SK-N-SH (cell line): Measurements from ENCODE around the gene PPFIBP2. TPM values are rescaled to one million over a fixed set of nuclear protein-coding genes. Genes with fewer than 3 reads are reported as not detected.

Experiments
- CTCF ChIA-PET: fragments of 300-600, 350-600 bp; formaldehyde crosslinking; extraction: SDS; loops from one replicate; lab custom pipeline; 2021; lab: Yijun Ruan, JAX
- POLR2A ChIA-PET: fragments of 350-600 bp; sonication (Branson Sonifier 250); formaldehyde crosslinking; extraction: SDS; loops from one replicate; lab custom pipeline; 2020; ENCODE audit warnings: antibody characterized with exemption, inconsistent platforms; lab: Yijun Ruan, JAX
- DNase-seq: peaks from one replicate; pipeline ENCODE4 v3.0.0; 2012
- H2AFZ ChIP-seq: fragments of 200-600 bp; sonication (generic); 2 replicates; pipeline ENCODE4 v1.8.1; 2016; ENCODE audit warnings: antibody characterized with exemption, mild to moderate bottlenecking, low read depth
- H3F3A ChIP-seq: fragments of 200-600 bp; sonication (generic); replicated peaks from 2 replicates; pipeline ENCODE3; 2016; ENCODE audit warnings: antibody characterized with exemption, mild to moderate bottlenecking; ENCODE audit not compliant: insufficient read depth
- H3K27ac ChIP-seq, 2 experiments: fragments of 200-500 bp in 1 of 2; fragments of 200-600 bp in 1 of 2; sonication (Bioruptor generic) in 1 of 2; sonication (generic), shearing (Covaris generic) in 1 of 2; 2 replicates each; pipeline versions ENCODE4 v1.5.1 to v1.6.1; 2014 to 2016; ENCODE audit warnings: low read depth in 2 of 2, inconsistent platforms in 1 of 2, low read length in 1 of 2, mild to moderate bottlenecking in 1 of 2, mixed read lengths in 1 of 2
- H3K27me3 ChIP-seq: fragments of 200-600 bp; sonication (generic), shearing (Covaris generic); 2 replicates; pipeline ENCODE4 v1.6.1; 2016; ENCODE audit warnings: mixed run types; ENCODE audit not compliant: insufficient read depth
- H3K36me3 ChIP-seq, 2 experiments: fragments of 200-500 bp in 1 of 2; fragments of 200-600 bp in 1 of 2; sonication (Bioruptor generic) in 1 of 2; sonication (generic) in 1 of 2; replicated peaks in 1 of 2; 2 replicates each; pipeline versions ENCODE3 to v1.5.1; 2014 to 2016; ENCODE audit warnings: low read length in 1 of 2, mild to moderate bottlenecking in 1 of 2; ENCODE audit not compliant: insufficient read depth in 2 of 2, control insufficient read depth in 1 of 2
- H3K4me1 ChIP-seq, 2 experiments: fragments of 200-500 bp in 1 of 2; fragments of 200-600 bp in 1 of 2; sonication (Bioruptor generic) in 1 of 2; sonication (generic), shearing (Covaris generic) in 1 of 2; 2 replicates each; pipeline versions ENCODE4 v1.5.1 to v1.6.1; 2014 to 2016; ENCODE audit warnings: low read depth in 1 of 2, low read length in 1 of 2, mixed run types in 1 of 2; ENCODE audit not compliant: insufficient read depth in 2 of 2, control insufficient read depth in 1 of 2
- H3K4me2 ChIP-seq: fragments of 200-600 bp; sonication (generic), shearing (Covaris generic); 2 replicates; pipeline ENCODE4 v1.6.1; 2017; ENCODE audit warnings: mixed run types
- H3K4me3 ChIP-seq, 2 experiments: fragments of 200-500 bp in 1 of 2; fragments of 200-600 bp in 1 of 2; sonication (Bioruptor generic) in 1 of 2; sonication (generic), shearing (Covaris generic) in 1 of 2; 2 replicates each; pipeline versions ENCODE4 v1.5.1 to v1.8.1; 2014 to 2016; ENCODE audit warnings: low read depth in 2 of 2, inconsistent platforms in 1 of 2, low read length in 1 of 2, mild to moderate bottlenecking in 1 of 2, mixed read lengths in 1 of 2, moderate library complexity in 1 of 2
- H3K79me2 ChIP-seq: fragments of 200-600 bp; sonication (generic); 2 replicates; pipeline ENCODE4 v1.8.1; 2017; ENCODE audit warnings: mild to moderate bottlenecking; ENCODE audit not compliant: insufficient read depth
- H3K9ac ChIP-seq: fragments of 200-600 bp; sonication (generic); 2 replicates; pipeline ENCODE4 v1.6.1; 2017; ENCODE audit warnings: mixed run types
- H3K9me2 ChIP-seq: fragments of 200-600 bp; sonication (generic); 2 replicates; pipeline ENCODE4 v1.6.1; 2017; ENCODE audit warnings: mixed run types
- H3K9me3 ChIP-seq: fragments of 200-600 bp; sonication (generic); 2 replicates; pipeline ENCODE4 v1.6.1; 2017; ENCODE audit warnings: mixed run types, mild to moderate bottlenecking, moderate library complexity
- H4K20me1 ChIP-seq: fragments of 200-600 bp; sonication (generic); 2 replicates; pipeline ENCODE4 v1.6.1; 2017; ENCODE audit warnings: mild to moderate bottlenecking, mixed run types; ENCODE audit not compliant: insufficient read depth
- CHD2 ChIP-seq: fragments of 150-350 bp; IDR thresholded peaks from 2 replicates; pipeline ENCODE4 v1.6.1; 2018; ENCODE audit warnings: low read length; ENCODE audit not compliant: partially characterized antibody
- EZH2phosphoT487 ChIP-seq: fragments of 200-600 bp; sonication (generic); IDR thresholded peaks from 2 replicates; pipeline ENCODE4 v1.6.1; 2017; ENCODE audit warnings: low read depth, mixed run types, mild to moderate bottlenecking, antibody characterized with exemption, moderate library complexity, borderline replicate concordance
- FOSL2 ChIP-seq: IDR thresholded peaks from 2 replicates; pipeline ENCODE4 v1.4.0; 2012; ENCODE audit warnings: low read depth, mild to moderate bottlenecking, moderate library complexity, borderline replicate concordance
- FOXJ3 ChIP-seq: sonication (generic); formaldehyde crosslinking; IDR thresholded peaks from 2 replicates; pipeline ENCODE4 v1.5.1; 2020; ENCODE audit warnings: mild to moderate bottlenecking, missing genetic modification reagents
- GATA2 ChIP-seq: sonication (generic); formaldehyde crosslinking; IDR thresholded peaks from 2 replicates; pipeline ENCODE4 v1.5.0; 2020; ENCODE audit warnings: mild to moderate bottlenecking, missing genetic modification reagents
- IRF3 ChIP-seq: fragments of 150-350 bp; IDR thresholded peaks from 2 replicates; pipeline ENCODE4 v1.6.1; 2016; ENCODE audit warnings: mild to moderate bottlenecking, low read depth, low read length
- JUND ChIP-seq: IDR thresholded peaks from 2 replicates; pipeline ENCODE4 v1.4.0; 2012
- MAX ChIP-seq: IDR thresholded peaks from 2 replicates; pipeline ENCODE4 v1.4.0; 2012; ENCODE audit warnings: low read depth
- NFIC ChIP-seq: IDR thresholded peaks from 2 replicates; pipeline ENCODE4 v1.4.0; 2012; ENCODE audit warnings: borderline replicate concordance
- NRF1 ChIP-seq: IDR thresholded peaks from 2 replicates; pipeline ENCODE4 v1.6.1; 2012; ENCODE audit warnings: low read depth, mild to moderate bottlenecking, low read length
- PBX3 ChIP-seq: IDR thresholded peaks from 2 replicates; pipeline ENCODE4; 2012
- RAD21 ChIP-seq: IDR thresholded peaks from 2 replicates; pipeline ENCODE4 v1.6.1; 2012; ENCODE audit warnings: mild to moderate bottlenecking, low read length
- RFX5 ChIP-seq: IDR thresholded peaks from 2 replicates; pipeline ENCODE4 v1.6.1; 2012; ENCODE audit warnings: mild to moderate bottlenecking, improper control_type of control experiment, low read length
- RXRA ChIP-seq: IDR thresholded peaks from 2 replicates; pipeline ENCODE4 v1.4.0; 2012; ENCODE audit warnings: low read depth, mild to moderate bottlenecking, borderline replicate concordance
- SMC3 ChIP-seq: IDR thresholded peaks from 2 replicates; pipeline ENCODE4 v1.6.1; 2012; ENCODE audit warnings: low read depth, low read length, improper control_type of control experiment
- TAF1 ChIP-seq: IDR thresholded peaks from 2 replicates; pipeline ENCODE4 v1.6.1; 2012; ENCODE audit warnings: low read depth, mild to moderate bottlenecking, low read length, moderate library complexity, borderline replicate concordance
- TEAD4 ChIP-seq: IDR thresholded peaks from 2 replicates; pipeline ENCODE4 v1.4.0; 2012; ENCODE audit warnings: mild to moderate bottlenecking, borderline replicate concordance; ENCODE audit not compliant: insufficient read depth
- USF1 ChIP-seq: IDR thresholded peaks from 2 replicates; pipeline ENCODE4 v1.4.0; 2012; ENCODE audit warnings: low read depth, borderline replicate concordance
- YY1 ChIP-seq: IDR thresholded peaks from 2 replicates; pipeline ENCODE4 v1.4.0; 2012; ENCODE audit warnings: low read depth, mild to moderate bottlenecking
- ZBTB33 ChIP-seq: IDR thresholded peaks from 2 replicates; pipeline ENCODE4 v1.4.0; 2012; ENCODE audit warnings: low read depth, borderline replicate concordance
- WGBS: methylation state at CpG from one replicate; pipeline ENCODE4 v1.1.6; 2017; ENCODE audit warnings: low lambda C conversion rate; 5-methylcytosine and 5-hydroxymethylcytosine counted together
- polyA plus RNA-seq, 3 experiments: library from polyadenylated mRNA; depleted of rRNA; stranded (reverse); fragments of >200 nt; gene quantifications; 2 replicates each; pipeline ENCODE4 v1.2.3, GENCODE V29; 2012

Gene PPFIBP2
- polyA plus RNA-seq, 1 of the 3 experiments (the other 2 are of a cell fraction), result 0.67 TPM

- H4K20me1 ChIP-seq, result no peaks in the 10 kb centered on the region
- ChIA-PET POLR2A (no interaction called here), CTCF (interaction anchor here (0.9 to 16.8 kb wide), 8 partner anchors 22 to 116 kb away, joined by 3 to 359 read pairs (median 28); partner anchors contain the start of gene PPFIBP2)
- H3K9ac ChIP-seq, result no peak overlapping the region
- H3K79me2 ChIP-seq, result no peaks in the 10 kb centered on the region
- no peaks in the 10 kb centered on the region for H3K9me2 ChIP-seq
- H2AFZ ChIP-seq, result no peak overlapping the region
- H3K4me1 ChIP-seq, result peaks cover 7 to 37% of the 10 kb centered on the region in 2 experiments; a peak in 1 of 4 replicates
- no peaks in the 10 kb centered on the region; the same call in 1 of the 2 replicates for H3K27me3 ChIP-seq
- no peaks in the 10 kb centered on the region for H3F3A ChIP-seq
- no peak for DNase-seq
- H3K4me3 ChIP-seq, result no peak overlapping the region
- H3K4me2 ChIP-seq, result no peak overlapping the region
- no peak for TF ChIP-seq IRF3
- no peak for TF ChIP-seq PBX3
- no peak for TF ChIP-seq CHD2
- no peak for TF ChIP-seq NFIC
- TF ChIP-seq MAX, result no peak
- TF ChIP-seq SMC3, result no peak
- no peak for TF ChIP-seq NRF1
- no peak for TF ChIP-seq YY1
- no peak for TF ChIP-seq FOXJ3
- H3K36me3 ChIP-seq, result no peaks in the 10 kb centered on the region
- no peak overlapping the region for H3K27ac ChIP-seq
- no peaks in the 10 kb centered on the region for H3K9me3 ChIP-seq
These were observed 59.4 kb downstream of the PPFIBP2 start for GRCh38 chr11:7573193-7573557.

GRCh38 chr11:7573558-7574296, 59.9 kb downstream of the PPFIBP2 start:
- no peaks in the 10 kb centered on the region for H3K79me2 ChIP-seq
- peaks cover 12 to 42% of the 10 kb centered on the region in 2 experiments; a peak in 1 of 4 replicates for H3K4me1 ChIP-seq
- WGBS, result 73% methylated on average over 9 of the region's 9 CpGs
- H3K27me3 ChIP-seq, result no peaks in the 10 kb centered on the region
- ChIA-PET CTCF (interaction anchor here (0.7 to 16.8 kb wide), 9 partner anchors 8 to 476 kb away, joined by 3 to 359 read pairs (median 20); partner anchors contain the start of gene PPFIBP2), POLR2A (no interaction called here)
- DNase-seq, result no peak
- H3F3A ChIP-seq, result no peaks in the 10 kb centered on the region
- no peaks in the 10 kb centered on the region for H3K36me3 ChIP-seq
- no peak overlapping the region for H3K4me2 ChIP-seq
- H3K4me3 ChIP-seq, result no peak overlapping the region
- H4K20me1 ChIP-seq, result no peaks in the 10 kb centered on the region
- no peaks in the 10 kb centered on the region for H3K9me2 ChIP-seq
- no peak overlapping the region for H3K9ac ChIP-seq
- H3K27ac ChIP-seq, result no peak overlapping the region
- H2AFZ ChIP-seq, result no peak overlapping the region
- no peaks in the 10 kb centered on the region for H3K9me3 ChIP-seq
- TF ChIP-seq USF1 (no peak), EZH2phosphoT487 (no peak), JUND (no peak), TEAD4 (no peak), TAF1 (no peak), SMC3 (no peak), RXRA (no peak), NRF1 (no peak), GATA2 (CRISPR knock-in tag) (no peak), MAX (no peak), RFX5 (no peak), FOSL2 (no peak), RAD21 (no peak), ZBTB33 (no peak)
